ENCODE data around the gene NCAN. TPM values are rescaled to one million over a fixed set of nuclear protein-coding genes. Genes with fewer than 3 reads are reported as not detected.

The NCAN gene
- total and polyA plus RNA-seq, 4 donors, result 0.06 TPM; not detected in 3

- 95% methylated on average over 8 of the region's 8 CpGs for WGBS
- no peak for TF ChIP-seq FOXA2 (IDR thresholded peaks at IDR 0.05)
- TF ChIP-seq, protein P1, sequence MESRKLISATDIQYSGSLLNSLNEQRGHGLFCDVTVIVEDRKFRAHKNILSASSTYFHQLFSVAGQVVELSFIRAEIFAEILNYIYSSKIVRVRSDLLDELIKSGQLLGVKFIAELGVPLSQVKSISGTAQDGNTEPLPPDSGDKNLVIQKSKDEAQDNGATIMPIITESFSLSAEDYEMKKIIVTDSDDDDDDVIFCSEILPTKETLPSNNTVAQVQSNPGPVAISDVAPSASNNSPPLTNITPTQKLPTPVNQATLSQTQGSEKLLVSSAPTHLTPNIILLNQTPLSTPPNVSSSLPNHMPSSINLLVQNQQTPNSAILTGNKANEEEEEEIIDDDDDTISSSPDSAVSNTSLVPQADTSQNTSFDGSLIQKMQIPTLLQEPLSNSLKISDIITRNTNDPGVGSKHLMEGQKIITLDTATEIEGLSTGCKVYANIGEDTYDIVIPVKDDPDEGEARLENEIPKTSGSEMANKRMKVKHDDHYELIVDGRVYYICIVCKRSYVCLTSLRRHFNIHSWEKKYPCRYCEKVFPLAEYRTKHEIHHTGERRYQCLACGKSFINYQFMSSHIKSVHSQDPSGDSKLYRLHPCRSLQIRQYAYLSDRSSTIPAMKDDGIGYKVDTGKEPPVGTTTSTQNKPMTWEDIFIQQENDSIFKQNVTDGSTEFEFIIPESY (IDR thresholded peaks at IDR 0.05), result no peak
- no peak for TF ChIP-seq RAD21 (IDR thresholded peaks at IDR 0.05)
- no peak for TF ChIP-seq RXRA (IDR thresholded peaks at IDR 0.05)
- no peak for TF ChIP-seq CTCF (IDR thresholded peaks at IDR 0.05; ENCODE audit: low read depth, low read length, missing input control)
- no peak for TF ChIP-seq HNF4G (IDR thresholded peaks at IDR 0.05)
- TF ChIP-seq, protein P2, sequence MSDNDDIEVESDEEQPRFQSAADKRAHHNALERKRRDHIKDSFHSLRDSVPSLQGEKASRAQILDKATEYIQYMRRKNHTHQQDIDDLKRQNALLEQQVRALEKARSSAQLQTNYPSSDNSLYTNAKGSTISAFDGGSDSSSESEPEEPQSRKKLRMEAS (IDR thresholded peaks at IDR 0.05), result no peak
- no peak for TF ChIP-seq REST (IDR thresholded peaks at IDR 0.05)
- no peak for TF ChIP-seq YY1 (IDR thresholded peaks at IDR 0.05)
- H3K27me3 ChIP-seq (ENCODE audit: control insufficient read depth in 4 of 4, insufficient read depth in 4 of 4, low read length in 3 of 4), result no peaks in the 10 kb centered on the region
- no peak overlapping the region for H3K4me3 ChIP-seq (ENCODE audit: low read depth in 1 of 3, low read length in 3 of 3)
- peaks cover 0 to 3% (median 0%) of the 10 kb centered on the region in 4 donors for H3K4me1 ChIP-seq (ENCODE audit: control insufficient read depth in 4 of 4, insufficient read depth in 4 of 4, low read length in 3 of 4)
- H3K27ac ChIP-seq (ENCODE audit: low read depth in 1 of 2, low read length in 2 of 2), result no peak overlapping the region
- no peak overlapping the region for H3K9ac ChIP-seq (ENCODE audit: low read depth in 1 of 2, low read length in 2 of 2)
- DNase-seq (ENCODE audit: low spot score), result no peak
- no peaks in the 10 kb centered on the region for H3K9me3 ChIP-seq (ENCODE audit: control insufficient read depth in 4 of 4, low read length in 3 of 4)
- H3K36me3 ChIP-seq (ENCODE audit: control insufficient read depth in 4 of 4, insufficient read depth in 3 of 4, low read depth in 1 of 4, low read length in 3 of 4), result peaks cover 2 to 25% (median 5%) of the 10 kb centered on the region in 4 donors
These were observed 34.8 kb upstream of the NCAN start for GRCh38 chr19:19176950-19177349.

DNA sequence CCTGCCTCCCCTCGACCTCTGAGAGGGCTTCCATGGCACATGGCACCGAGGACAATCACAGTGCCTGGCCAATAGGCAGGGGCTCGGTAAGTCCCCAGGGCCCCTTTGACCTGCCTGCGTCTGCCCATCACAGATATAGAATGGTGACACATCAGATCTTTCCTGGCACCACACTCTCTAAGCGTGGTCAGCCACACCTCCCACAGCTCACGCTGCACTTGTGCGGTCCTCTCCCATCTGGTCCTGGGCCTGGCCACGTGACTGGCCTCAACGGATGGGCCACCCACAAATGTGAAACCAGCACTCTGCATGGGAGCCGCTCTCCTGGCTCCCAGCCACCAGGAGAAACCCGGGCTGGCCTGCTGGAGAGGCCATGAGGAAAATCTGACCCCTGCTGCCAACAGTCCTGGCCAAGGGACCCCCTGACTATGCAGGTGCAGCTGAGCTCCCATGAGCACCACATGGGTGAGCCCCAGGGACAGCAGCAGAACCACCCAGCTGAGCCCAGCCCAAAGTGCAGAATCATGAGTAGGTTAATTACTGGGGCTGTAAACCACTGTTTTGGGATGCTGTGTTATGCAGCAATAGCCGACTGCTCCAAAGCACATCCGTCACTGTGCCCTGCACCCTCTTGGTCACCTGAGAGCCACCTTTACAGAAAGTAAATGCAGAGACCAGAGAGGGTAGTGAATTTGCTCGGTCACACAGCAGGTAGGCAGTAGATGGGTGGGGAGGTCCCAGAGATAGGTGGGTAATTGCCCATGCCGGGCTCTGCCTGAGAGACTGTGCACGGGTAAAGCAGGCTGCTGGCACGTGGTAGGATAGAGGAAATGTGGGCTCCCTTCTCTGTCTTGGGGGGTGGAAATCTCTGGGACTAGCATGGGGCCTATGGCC, 32.0 kb upstream of the NCAN start:
- WGBS, result 89% methylated on average over 17 of the region's 17 CpGs
- H3K4me1 ChIP-seq (ENCODE audit: control insufficient read depth in 4 of 4, insufficient read depth in 4 of 4, low read length in 3 of 4), result peaks cover 0 to 1% (median 0%) of the 10 kb centered on the region in 4 donors
- no peak overlapping the region for H3K4me3 ChIP-seq (ENCODE audit: low read depth in 1 of 3, low read length in 3 of 3)
- TF ChIP-seq ATF3 (IDR thresholded peaks at IDR 0.05) (no peak), RAD21 (IDR thresholded peaks at IDR 0.05) (no peak), JUND (IDR thresholded peaks at IDR 0.05) (no peak), HNF4A (conservative IDR thresholded peaks at IDR 0.05) (no peak), FOXA2 (IDR thresholded peaks at IDR 0.05) (no peak), CTCF (IDR thresholded peaks at IDR 0.05; ENCODE audit: low read depth, low read length, missing input control) (no peak), NR2F2 (IDR thresholded peaks at IDR 0.05) (no peak), TAF1 (conservative IDR thresholded peaks at IDR 0.05) (no peak), RXRA (IDR thresholded peaks at IDR 0.05) (no peak), HNF4G (IDR thresholded peaks at IDR 0.05) (no peak), YY1 (IDR thresholded peaks at IDR 0.05) (no peak)
- TF ChIP-seq, protein P2 (IDR thresholded peaks at IDR 0.05), result no peak
- TF ChIP-seq, protein P1 (IDR thresholded peaks at IDR 0.05), result no peak

More for the DNA sequence above, 32.0 kb upstream of the NCAN start:
- no peaks in the 10 kb centered on the region for H3K27me3 ChIP-seq (ENCODE audit: control insufficient read depth in 4 of 4, insufficient read depth in 4 of 4, low read length in 3 of 4)
- H3K9ac ChIP-seq (ENCODE audit: low read depth in 1 of 2, low read length in 2 of 2), result no peak overlapping the region
- H3K27ac ChIP-seq (ENCODE audit: low read depth in 1 of 2, low read length in 2 of 2), result no peak overlapping the region
- H3K36me3 ChIP-seq (ENCODE audit: control insufficient read depth in 4 of 4, insufficient read depth in 3 of 4, low read depth in 1 of 4, low read length in 3 of 4), result peaks cover 2 to 31% (median 5%) of the 10 kb centered on the region in 4 donors
- DNase-seq (ENCODE audit: low spot score), result no peak
- H3K9me3 ChIP-seq (ENCODE audit: control insufficient read depth in 4 of 4, low read length in 3 of 4), result no peaks in the 10 kb centered on the region

Data from liver (tissue), 9 donors.